ENCODE data around the gene YJEFN3. TPM values are rescaled to one million over a fixed set of nuclear protein-coding genes. Genes with fewer than 3 reads are reported as not detected.

YJEFN3 gene
- total RNA-seq, 1 experiment from 2014 or later, result 11.1 TPM

GRCh38 chr19:19526581-19527370 lies 1.9 kb upstream of the YJEFN3 start (continued):
- TF ChIP-seq, protein P1, sequence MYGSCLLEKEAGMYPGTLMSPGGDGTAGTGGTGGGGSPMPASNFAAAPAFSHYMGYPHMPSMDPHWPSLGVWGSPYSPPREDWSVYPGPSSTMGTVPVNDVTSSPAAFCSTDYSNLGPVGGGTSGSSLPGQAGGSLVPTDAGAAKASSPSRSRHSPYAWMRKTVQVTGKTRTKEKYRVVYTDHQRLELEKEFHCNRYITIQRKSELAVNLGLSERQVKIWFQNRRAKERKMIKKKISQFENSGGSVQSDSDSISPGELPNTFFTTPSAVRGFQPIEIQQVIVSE (CRISPR knock-in tag; IDR thresholded peaks at IDR 0.05; ENCODE audit: borderline replicate concordance), result no peak
- TF ChIP-seq NR1H2 (CRISPR knock-in tag; IDR thresholded peaks at IDR 0.05), result no peak
- TF ChIP-seq, protein P2, sequence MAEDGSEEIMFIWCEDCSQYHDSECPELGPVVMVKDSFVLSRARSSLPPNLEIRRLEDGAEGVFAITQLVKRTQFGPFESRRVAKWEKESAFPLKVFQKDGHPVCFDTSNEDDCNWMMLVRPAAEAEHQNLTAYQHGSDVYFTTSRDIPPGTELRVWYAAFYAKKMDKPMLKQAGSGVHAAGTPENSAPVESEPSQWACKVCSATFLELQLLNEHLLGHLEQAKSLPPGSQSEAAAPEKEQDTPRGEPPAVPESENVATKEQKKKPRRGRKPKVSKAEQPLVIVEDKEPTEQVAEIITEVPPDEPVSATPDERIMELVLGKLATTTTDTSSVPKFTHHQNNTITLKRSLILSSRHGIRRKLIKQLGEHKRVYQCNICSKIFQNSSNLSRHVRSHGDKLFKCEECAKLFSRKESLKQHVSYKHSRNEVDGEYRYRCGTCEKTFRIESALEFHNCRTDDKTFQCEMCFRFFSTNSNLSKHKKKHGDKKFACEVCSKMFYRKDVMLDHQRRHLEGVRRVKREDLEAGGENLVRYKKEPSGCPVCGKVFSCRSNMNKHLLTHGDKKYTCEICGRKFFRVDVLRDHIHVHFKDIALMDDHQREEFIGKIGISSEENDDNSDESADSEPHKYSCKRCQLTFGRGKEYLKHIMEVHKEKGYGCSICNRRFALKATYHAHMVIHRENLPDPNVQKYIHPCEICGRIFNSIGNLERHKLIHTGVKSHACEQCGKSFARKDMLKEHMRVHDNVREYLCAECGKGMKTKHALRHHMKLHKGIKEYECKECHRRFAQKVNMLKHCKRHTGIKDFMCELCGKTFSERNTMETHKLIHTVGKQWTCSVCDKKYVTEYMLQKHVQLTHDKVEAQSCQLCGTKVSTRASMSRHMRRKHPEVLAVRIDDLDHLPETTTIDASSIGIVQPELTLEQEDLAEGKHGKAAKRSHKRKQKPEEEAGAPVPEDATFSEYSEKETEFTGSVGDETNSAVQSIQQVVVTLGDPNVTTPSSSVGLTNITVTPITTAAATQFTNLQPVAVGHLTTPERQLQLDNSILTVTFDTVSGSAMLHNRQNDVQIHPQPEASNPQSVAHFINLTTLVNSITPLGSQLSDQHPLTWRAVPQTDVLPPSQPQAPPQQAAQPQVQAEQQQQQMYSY (CRISPR knock-in tag; IDR thresholded peaks at IDR 0.05), result no peak
- TF ChIP-seq, protein P3, sequence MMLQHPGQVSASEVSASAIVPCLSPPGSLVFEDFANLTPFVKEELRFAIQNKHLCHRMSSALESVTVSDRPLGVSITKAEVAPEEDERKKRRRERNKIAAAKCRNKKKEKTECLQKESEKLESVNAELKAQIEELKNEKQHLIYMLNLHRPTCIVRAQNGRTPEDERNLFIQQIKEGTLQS (CRISPR knock-in tag; conservative IDR thresholded peaks at IDR 0.05), result no peak
- TF ChIP-seq RORB (CRISPR knock-in tag; IDR thresholded peaks at IDR 0.05), result no peak
- no peak for TF ChIP-seq ZBTB21 (CRISPR knock-in tag; IDR thresholded peaks at IDR 0.05; ENCODE audit: borderline replicate concordance)
- TF ChIP-seq GRHL2 (CRISPR knock-in tag; IDR thresholded peaks at IDR 0.05; ENCODE audit: insufficient replicate concordance, severe bottlenecking), result no peak
- no peak for TF ChIP-seq TP53 (CRISPR knock-in tag; IDR thresholded peaks at IDR 0.05)
- TF ChIP-seq ZNF512 (CRISPR knock-in tag; IDR thresholded peaks at IDR 0.05; ENCODE audit: borderline replicate concordance), result no peak

GRCh38 chr19:19527371-19527656 lies 1.4 kb upstream of the YJEFN3 start:
- CTCF ChIA-PET, result interaction anchor here (14.4 kb wide), 1 partner anchor 26 kb away, joined by 408 read pairs; no protein-coding TSS in a partner anchor
- Mint-ChIP-seq H3K9me3 (no peaks in the 10 kb centered on the region), H3K36me3 (peaks cover 10% of the 10 kb centered on the region; the same call in 1 of the 2 replicates)

More at GRCh38 chr19:19527371-19527656, 1.4 kb upstream of the YJEFN3 start:
- POLR2A ChIA-PET, result no interaction called here
- no peak for DNase-seq (ENCODE audit: low spot score)
- ATAC-seq, result no peak
- Mint-ChIP-seq H3K4me3 (no peak overlapping the region), H3K27ac (no peak overlapping the region), H3K27me3 (ENCODE audit: low read depth) (no peaks in the 10 kb centered on the region; the same call in 1 of the 2 replicates), H3K4me1 (peaks cover 13% of the 10 kb centered on the region)
- TF ChIP-seq USF2 (CRISPR knock-in tag; IDR thresholded peaks at IDR 0.05) (no peak), NR1H2 (CRISPR knock-in tag; IDR thresholded peaks at IDR 0.05) (no peak), NFYB (CRISPR knock-in tag; conservative IDR thresholded peaks at IDR 0.05; ENCODE audit: low read depth) (no peak), ZNF423 (CRISPR knock-in tag; IDR thresholded peaks at IDR 0.05) (no peak), ZNF219 (CRISPR knock-in tag; IDR thresholded peaks at IDR 0.05; ENCODE audit: borderline replicate concordance) (no peak)
